Gastroesophageal sphincter (tissue), 3 donors: ENCODE measurements around the gene OR4K14.
"Not testable (repeated sequence)": the region's sequence is repeated elsewhere in the genome, so short reads cannot be mapped to it uniquely, and the experiment has no call there.

ENCODE experiments used
- EP300 ChIP-seq: sonication (generic); formaldehyde crosslinking; IDR thresholded peaks from one replicate; pipeline ENCODE4 v1.6.1; 2017; ENCODE audit warnings: antibody characterized with exemption, mild to moderate bottlenecking
- POLR2A ChIP-seq, 2 donors: fragments of 450-650 bp; IDR thresholded peaks; one replicate each; pipeline ENCODE4 v1.6.1; 2017; ENCODE audit warnings: antibody characterized with exemption in 2 of 2, mild to moderate bottlenecking in 2 of 2, moderate library complexity in 1 of 2
- POLR2AphosphoS5 ChIP-seq: sonication (generic); formaldehyde crosslinking; IDR thresholded peaks from one replicate; pipeline ENCODE4 v1.6.1; 2017; ENCODE audit warnings: antibody characterized with exemption
- TF ChIP-seq, protein P1 (sequence below), 4 experiments: fragments of 200-600 bp in 2 of 4; fragments of 450-650 bp in 2 of 4; sonication (generic) in 1 of 4; IDR thresholded peaks; one replicate each; pipeline ENCODE4 v1.5.1; 2017 to 2019; ENCODE audit warnings: antibody characterized with exemption in 4 of 4, mild to moderate bottlenecking in 2 of 4, moderate library complexity in 2 of 4

DNA sequence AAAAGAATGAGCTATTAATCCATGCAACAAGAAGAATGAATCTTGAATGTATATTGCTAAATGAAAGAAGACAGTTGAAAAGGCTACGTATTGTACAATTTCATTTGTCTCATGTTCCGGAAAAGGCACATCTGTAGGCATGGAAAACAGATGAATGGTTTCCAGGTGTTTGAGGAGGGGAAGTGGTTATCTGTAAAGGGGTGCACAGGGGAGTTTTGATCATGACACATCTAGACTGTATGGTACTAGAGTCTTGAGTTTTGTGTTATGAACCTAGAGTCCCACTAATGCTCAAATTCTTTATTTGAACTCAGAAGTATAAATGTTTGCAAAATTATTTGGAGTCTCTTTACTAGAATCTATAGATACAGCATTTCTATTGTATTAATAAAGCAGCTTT, 49.4 kb downstream of the OR4K14 start:
- TF ChIP-seq, protein P1, sequence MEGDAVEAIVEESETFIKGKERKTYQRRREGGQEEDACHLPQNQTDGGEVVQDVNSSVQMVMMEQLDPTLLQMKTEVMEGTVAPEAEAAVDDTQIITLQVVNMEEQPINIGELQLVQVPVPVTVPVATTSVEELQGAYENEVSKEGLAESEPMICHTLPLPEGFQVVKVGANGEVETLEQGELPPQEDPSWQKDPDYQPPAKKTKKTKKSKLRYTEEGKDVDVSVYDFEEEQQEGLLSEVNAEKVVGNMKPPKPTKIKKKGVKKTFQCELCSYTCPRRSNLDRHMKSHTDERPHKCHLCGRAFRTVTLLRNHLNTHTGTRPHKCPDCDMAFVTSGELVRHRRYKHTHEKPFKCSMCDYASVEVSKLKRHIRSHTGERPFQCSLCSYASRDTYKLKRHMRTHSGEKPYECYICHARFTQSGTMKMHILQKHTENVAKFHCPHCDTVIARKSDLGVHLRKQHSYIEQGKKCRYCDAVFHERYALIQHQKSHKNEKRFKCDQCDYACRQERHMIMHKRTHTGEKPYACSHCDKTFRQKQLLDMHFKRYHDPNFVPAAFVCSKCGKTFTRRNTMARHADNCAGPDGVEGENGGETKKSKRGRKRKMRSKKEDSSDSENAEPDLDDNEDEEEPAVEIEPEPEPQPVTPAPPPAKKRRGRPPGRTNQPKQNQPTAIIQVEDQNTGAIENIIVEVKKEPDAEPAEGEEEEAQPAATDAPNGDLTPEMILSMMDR (IDR thresholded peaks at IDR 0.05) = not testable (repeated sequence)
- TF ChIP-seq POLR2A (IDR thresholded peaks at IDR 0.05); EP300; POLR2AphosphoS5: not testable (repeated sequence)
